ENCODE data around the gene MACROD2.

The MACROD2 gene

DNA sequence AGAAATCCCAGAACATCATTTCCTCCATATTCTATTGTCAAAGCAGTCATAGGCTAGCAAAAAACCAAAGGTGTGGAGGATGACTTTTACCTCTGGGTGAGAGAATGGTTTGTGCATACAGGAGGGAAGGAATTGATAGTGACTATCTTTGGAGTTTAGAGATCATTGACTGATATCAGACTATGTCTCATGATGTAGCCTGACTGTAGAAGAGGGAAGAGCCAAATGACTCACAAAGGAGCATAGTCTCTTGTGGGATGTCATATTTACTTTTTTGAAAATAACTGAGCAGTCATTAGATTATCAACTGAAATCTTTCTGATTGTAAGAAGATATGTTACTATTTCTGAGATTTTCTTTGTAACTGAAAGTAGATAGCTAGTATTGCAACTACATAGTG lies 183.6 kb downstream of the MACROD2 start:
- H3K4me3 ChIP-seq (ENCODE audit: low read depth in 1 of 2, low read length in 1 of 2): no peak overlapping the region
- H3K27ac ChIP-seq: no peak overlapping the region
- no peaks in the 10 kb centered on the region for H3K27me3 ChIP-seq
- TF ChIP-seq, protein P1, sequence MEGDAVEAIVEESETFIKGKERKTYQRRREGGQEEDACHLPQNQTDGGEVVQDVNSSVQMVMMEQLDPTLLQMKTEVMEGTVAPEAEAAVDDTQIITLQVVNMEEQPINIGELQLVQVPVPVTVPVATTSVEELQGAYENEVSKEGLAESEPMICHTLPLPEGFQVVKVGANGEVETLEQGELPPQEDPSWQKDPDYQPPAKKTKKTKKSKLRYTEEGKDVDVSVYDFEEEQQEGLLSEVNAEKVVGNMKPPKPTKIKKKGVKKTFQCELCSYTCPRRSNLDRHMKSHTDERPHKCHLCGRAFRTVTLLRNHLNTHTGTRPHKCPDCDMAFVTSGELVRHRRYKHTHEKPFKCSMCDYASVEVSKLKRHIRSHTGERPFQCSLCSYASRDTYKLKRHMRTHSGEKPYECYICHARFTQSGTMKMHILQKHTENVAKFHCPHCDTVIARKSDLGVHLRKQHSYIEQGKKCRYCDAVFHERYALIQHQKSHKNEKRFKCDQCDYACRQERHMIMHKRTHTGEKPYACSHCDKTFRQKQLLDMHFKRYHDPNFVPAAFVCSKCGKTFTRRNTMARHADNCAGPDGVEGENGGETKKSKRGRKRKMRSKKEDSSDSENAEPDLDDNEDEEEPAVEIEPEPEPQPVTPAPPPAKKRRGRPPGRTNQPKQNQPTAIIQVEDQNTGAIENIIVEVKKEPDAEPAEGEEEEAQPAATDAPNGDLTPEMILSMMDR (IDR thresholded peaks at IDR 0.05): no peak
- H3K9me3 ChIP-seq: no peaks in the 10 kb centered on the region
- H3K4me1 ChIP-seq (ENCODE audit: control insufficient read depth in 1 of 2, insufficient read depth in 1 of 2, low read depth in 1 of 2, low read length in 1 of 2): no peaks in the 10 kb centered on the region
- no peaks in the 10 kb centered on the region for H3K36me3 ChIP-seq

DNA sequence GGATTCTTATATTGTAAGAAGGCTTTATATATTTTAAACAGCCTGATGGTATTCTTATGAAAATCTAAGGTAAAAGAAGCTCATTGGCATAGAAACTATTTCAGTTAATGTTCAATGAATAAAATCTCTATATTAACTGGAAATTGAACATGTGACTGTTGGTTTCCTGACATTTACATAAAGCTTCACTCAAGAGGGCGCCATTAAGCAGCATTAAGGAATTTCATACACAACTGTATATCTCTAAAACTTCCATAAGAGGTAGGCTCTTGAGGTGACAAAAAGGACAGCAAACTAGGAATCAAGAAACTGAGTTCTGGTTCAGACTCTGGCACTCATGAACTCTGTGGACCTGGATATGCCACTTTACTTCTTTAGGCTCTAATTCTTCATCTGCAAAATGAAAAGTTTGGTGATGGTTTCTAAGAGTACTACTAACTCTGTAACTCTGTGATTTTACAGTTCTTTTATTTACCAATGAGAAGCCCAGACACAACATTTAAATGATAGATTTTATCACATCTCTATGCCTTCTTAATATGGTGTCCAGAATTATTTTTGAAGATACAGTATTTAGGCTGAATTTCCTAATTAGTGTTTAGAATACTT lies 194.6 kb downstream of the MACROD2 start:
- no peaks in the 10 kb centered on the region for H3K36me3 ChIP-seq
- H3K27ac ChIP-seq: no peak overlapping the region
- H3K4me1 ChIP-seq (ENCODE audit: control insufficient read depth in 1 of 2, insufficient read depth in 1 of 2, low read depth in 1 of 2, low read length in 1 of 2): no peaks in the 10 kb centered on the region
- TF ChIP-seq, protein P1 (IDR thresholded peaks at IDR 0.05): no peak
- H3K9me3 ChIP-seq: no peaks in the 10 kb centered on the region
- no peaks in the 10 kb centered on the region for H3K27me3 ChIP-seq
- H3K4me3 ChIP-seq (ENCODE audit: low read depth in 1 of 2, low read length in 1 of 2): no peak overlapping the region

DNA sequence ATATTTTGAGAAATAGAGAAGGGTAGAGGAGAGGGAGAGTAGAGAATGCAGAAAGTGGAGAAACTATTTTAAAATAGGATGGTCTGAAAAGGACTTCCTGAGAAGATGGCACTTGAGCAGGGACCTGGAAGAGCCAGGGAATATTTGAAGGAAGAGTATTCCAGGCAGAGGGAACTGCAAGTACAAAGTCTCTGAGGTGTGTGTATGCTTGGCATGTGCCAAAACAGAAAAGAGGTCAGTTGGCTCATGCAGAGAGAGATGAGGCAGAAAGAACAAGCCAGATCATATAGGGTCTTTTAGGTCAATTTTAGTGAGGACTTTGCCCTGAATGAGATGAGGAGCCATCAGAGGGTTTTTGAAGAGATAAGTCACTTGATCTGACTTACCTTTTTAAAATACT lies 196.2 kb downstream of the MACROD2 start:
- Histone ChIP-seq H3K27ac (no peak overlapping the region), H3K27me3 (no peaks in the 10 kb centered on the region), H3K4me1 (ENCODE audit: control insufficient read depth in 1 of 2, insufficient read depth in 1 of 2, low read depth in 1 of 2, low read length in 1 of 2) (no peaks in the 10 kb centered on the region), H3K36me3 (no peaks in the 10 kb centered on the region), H3K9me3 (no peaks in the 10 kb centered on the region), H3K4me3 (ENCODE audit: low read depth in 1 of 2, low read length in 1 of 2) (no peak overlapping the region)
- TF ChIP-seq, protein P1 (IDR thresholded peaks at IDR 0.05): no peak

DNA sequence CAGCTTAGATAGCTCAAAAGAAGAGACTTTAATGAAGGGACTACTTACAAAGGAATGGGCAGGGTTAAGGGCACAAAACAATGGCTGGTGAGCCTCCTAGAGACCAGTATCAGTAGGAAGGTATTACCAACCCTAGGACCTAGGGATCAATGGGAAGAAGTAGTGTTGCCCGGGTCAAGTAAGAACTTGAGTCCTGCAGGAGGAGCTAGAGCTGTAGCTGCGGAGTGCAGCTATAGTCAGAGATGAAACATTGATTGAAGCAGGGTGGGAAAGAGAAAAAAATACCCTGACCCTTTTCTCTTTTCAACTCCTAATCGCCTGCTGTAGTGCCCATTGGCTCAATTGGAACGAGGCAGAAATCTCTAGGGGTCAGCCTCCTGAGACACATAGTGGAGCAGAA lies 198.1 kb downstream of the MACROD2 start:
- no peaks in the 10 kb centered on the region for H3K36me3 ChIP-seq
- H3K4me1 ChIP-seq (ENCODE audit: control insufficient read depth in 1 of 2, insufficient read depth in 1 of 2, low read depth in 1 of 2, low read length in 1 of 2): no peaks in the 10 kb centered on the region
- H3K4me3 ChIP-seq (ENCODE audit: low read depth in 1 of 2, low read length in 1 of 2): no peak overlapping the region
- no peaks in the 10 kb centered on the region for H3K9me3 ChIP-seq
- TF ChIP-seq, protein P1 (IDR thresholded peaks at IDR 0.05): no peak
- H3K27me3 ChIP-seq: no peaks in the 10 kb centered on the region
- no peak overlapping the region for H3K27ac ChIP-seq

DNA sequence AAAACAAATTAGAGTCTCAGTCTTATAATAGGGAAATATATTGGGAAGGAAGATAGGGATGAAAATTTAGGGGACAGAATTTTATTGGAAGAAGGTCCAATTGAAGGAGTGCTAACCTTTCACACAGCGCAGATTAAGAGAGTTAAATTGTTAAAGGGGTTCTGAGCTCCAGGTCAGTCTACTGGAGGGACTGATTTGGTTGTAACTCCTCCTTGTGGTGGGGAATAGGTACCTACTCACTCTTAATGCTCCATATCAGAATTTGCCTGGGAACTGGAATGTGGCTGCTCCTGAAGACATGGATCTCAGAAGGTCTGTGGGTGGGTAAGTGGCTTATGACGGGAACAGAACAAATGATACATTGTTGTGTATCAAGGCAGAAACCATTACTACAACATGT lies 198.6 kb downstream of the MACROD2 start:
- TF ChIP-seq, protein P1 (IDR thresholded peaks at IDR 0.05): no peak
- Histone ChIP-seq H3K27ac (no peak overlapping the region), H3K36me3 (no peaks in the 10 kb centered on the region), H3K4me1 (ENCODE audit: control insufficient read depth in 1 of 2, insufficient read depth in 1 of 2, low read depth in 1 of 2, low read length in 1 of 2) (no peaks in the 10 kb centered on the region), H3K9me3 (no peaks in the 10 kb centered on the region), H3K4me3 (ENCODE audit: low read depth in 1 of 2, low read length in 1 of 2) (no peak overlapping the region), H3K27me3 (no peaks in the 10 kb centered on the region)

DNA sequence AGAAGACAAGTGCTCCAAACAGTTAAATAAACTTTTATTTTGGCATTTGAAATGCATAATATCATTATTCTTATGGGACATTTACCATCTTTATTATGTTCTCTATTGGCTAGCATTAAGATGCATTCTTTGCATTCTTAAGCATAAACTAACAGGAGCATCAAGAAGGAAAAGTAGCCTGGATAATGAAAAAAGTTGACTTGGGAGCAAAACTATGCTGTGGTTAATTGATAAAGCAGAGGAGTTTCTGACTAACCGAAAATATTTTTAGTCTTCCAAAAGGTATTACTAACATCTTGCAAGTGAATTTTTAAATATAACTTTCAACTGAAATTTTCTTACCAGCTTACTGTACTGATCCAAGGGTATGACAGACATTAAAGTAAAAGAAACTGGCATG lies 201.8 kb downstream of the MACROD2 start:
- TF ChIP-seq, protein P1 (IDR thresholded peaks at IDR 0.05): no peak
- H3K4me3 ChIP-seq (ENCODE audit: low read depth in 1 of 2, low read length in 1 of 2): no peak overlapping the region
- H3K9me3 ChIP-seq: no peaks in the 10 kb centered on the region
- H3K27me3 ChIP-seq: no peaks in the 10 kb centered on the region
- H3K27ac ChIP-seq: no peak overlapping the region
- H3K36me3 ChIP-seq: no peaks in the 10 kb centered on the region
- H3K4me1 ChIP-seq (ENCODE audit: control insufficient read depth in 1 of 2, insufficient read depth in 1 of 2, low read depth in 1 of 2, low read length in 1 of 2): no peaks in the 10 kb centered on the region
